ENCODE data around the gene HAUS1.
A peak's percentile ranks its signal among the peaks of the same experiment; 100 is the strongest.

HAUS1 gene

DNA sequence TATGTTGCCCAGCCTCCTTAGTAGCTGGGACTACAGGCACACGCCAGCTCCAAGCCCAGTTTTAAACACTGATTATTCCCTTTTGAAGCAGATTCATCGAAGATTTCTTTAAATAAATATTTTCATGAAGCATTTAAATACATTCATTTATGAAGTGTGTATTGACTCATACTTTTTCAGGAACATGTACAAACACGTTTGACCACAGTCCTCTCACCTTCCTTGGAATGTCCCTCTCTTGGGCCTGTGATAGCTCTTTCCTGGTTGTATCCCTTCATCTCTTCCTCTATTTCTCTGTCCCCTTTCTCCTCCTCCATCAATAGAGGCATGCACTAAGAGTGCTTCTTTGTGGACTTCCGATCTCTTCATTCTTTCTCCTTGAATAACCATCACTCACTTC is 34.7 kb upstream of the HAUS1 start:
- Histone ChIP-seq H3K4me3 (ENCODE audit: low read length) (no peak overlapping the region), H3F3A (ENCODE audit: control insufficient read depth, insufficient read depth) (peaks cover 2% of the 10 kb centered on the region), H3K9me3 (ENCODE audit: control insufficient read depth, insufficient read depth, low read length) (no peaks in the 10 kb centered on the region), H3K27me3 (ENCODE audit: control insufficient read depth, low read length) (peaks cover 19% of the 10 kb centered on the region), H3K4me1 (ENCODE audit: control insufficient read depth, low read length) (peaks cover 23% of the 10 kb centered on the region), H3K79me2 (ENCODE audit: control insufficient read depth, low read length) (no peaks in the 10 kb centered on the region), H3K36me3 (ENCODE audit: control insufficient read depth, low read length) (no peaks in the 10 kb centered on the region), H3K4me2 (ENCODE audit: low read length) (no peak overlapping the region), H3K9me2 (replicated peaks; ENCODE audit: control insufficient read depth, low read length) (no peaks in the 10 kb centered on the region), H3K27ac (ENCODE audit: low read depth, low read length) (no peak overlapping the region), H4K20me1 (ENCODE audit: control insufficient read depth, insufficient read depth, low read depth, low read length) (no peaks in the 10 kb centered on the region)
- TF ChIP-seq CTCF (IDR thresholded peaks at IDR 0.05; ENCODE audit: low read depth, low read length, poor library complexity, severe bottlenecking) = no peak

DNA sequence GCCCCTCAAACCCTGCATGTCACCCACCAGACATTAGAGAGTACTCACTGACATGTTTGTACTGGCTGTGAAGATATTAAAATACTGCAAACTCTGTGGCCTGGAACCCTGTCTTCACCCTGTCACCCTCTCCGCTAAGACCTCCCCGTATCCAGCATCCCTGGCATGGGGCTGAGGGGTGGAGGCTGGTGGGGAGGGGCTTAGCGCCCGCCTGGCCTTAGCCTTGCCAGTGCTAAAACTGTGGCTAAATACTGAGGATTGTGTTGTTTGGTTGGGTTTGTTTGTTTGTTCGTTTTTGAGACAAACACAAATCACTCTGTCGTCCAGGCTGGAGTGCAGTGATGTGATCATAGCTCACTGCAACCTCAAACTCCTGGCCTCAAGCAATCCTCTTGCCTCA is 34.0 kb upstream of the HAUS1 start:
- Histone ChIP-seq H3K27ac (ENCODE audit: low read depth, low read length) (no peak overlapping the region), H3F3A (ENCODE audit: control insufficient read depth, insufficient read depth) (peaks cover 7% of the 10 kb centered on the region), H3K4me1 (ENCODE audit: control insufficient read depth, low read length) (peaks cover 23% of the 10 kb centered on the region), H3K79me2 (ENCODE audit: control insufficient read depth, low read length) (no peaks in the 10 kb centered on the region), H3K9me2 (replicated peaks; ENCODE audit: control insufficient read depth, low read length) (no peaks in the 10 kb centered on the region), H3K36me3 (ENCODE audit: control insufficient read depth, low read length) (no peaks in the 10 kb centered on the region), H4K20me1 (ENCODE audit: control insufficient read depth, insufficient read depth, low read depth, low read length) (no peaks in the 10 kb centered on the region), H3K27me3 (ENCODE audit: control insufficient read depth, low read length) (peaks cover 19% of the 10 kb centered on the region), H3K4me2 (ENCODE audit: low read length) (no peak overlapping the region), H3K4me3 (ENCODE audit: low read length) (no peak overlapping the region), H3K9me3 (ENCODE audit: control insufficient read depth, insufficient read depth, low read length) (no peaks in the 10 kb centered on the region)
- TF ChIP-seq CTCF (IDR thresholded peaks at IDR 0.05; ENCODE audit: low read depth, low read length, poor library complexity, severe bottlenecking) (no peak), EZH2phosphoT487 (IDR thresholded peaks at IDR 0.05; ENCODE audit: borderline replicate concordance, low read length) (no peak)

GRCh38 chr18:46070815-46071652 is 33.2 kb upstream of the HAUS1 start:
- Histone ChIP-seq H3K9me2 (replicated peaks; ENCODE audit: control insufficient read depth, low read length) (no peaks in the 10 kb centered on the region), H3K4me1 (ENCODE audit: control insufficient read depth, low read length) (peaks cover 23% of the 10 kb centered on the region), H3K9me3 (ENCODE audit: control insufficient read depth, insufficient read depth, low read length) (no peaks in the 10 kb centered on the region), H3K4me3 (ENCODE audit: low read length) (no peak overlapping the region), H3K27me3 (ENCODE audit: control insufficient read depth, low read length) (peaks cover 19% of the 10 kb centered on the region), H3K36me3 (ENCODE audit: control insufficient read depth, low read length) (no peaks in the 10 kb centered on the region), H3K4me2 (ENCODE audit: low read length) (peak overlapping the region; percentile 37), H4K20me1 (ENCODE audit: control insufficient read depth, insufficient read depth, low read depth, low read length) (no peaks in the 10 kb centered on the region), H3K79me2 (ENCODE audit: control insufficient read depth, low read length) (no peaks in the 10 kb centered on the region), H3K27ac (ENCODE audit: low read depth, low read length) (no peak overlapping the region), H3F3A (ENCODE audit: control insufficient read depth, insufficient read depth) (peaks cover 9% of the 10 kb centered on the region)
- TF ChIP-seq EZH2phosphoT487 (IDR thresholded peaks at IDR 0.05; ENCODE audit: borderline replicate concordance, low read length) = no peak
- no peak for TF ChIP-seq CTCF (IDR thresholded peaks at IDR 0.05; ENCODE audit: low read depth, low read length, poor library complexity, severe bottlenecking)

Data from DOHH2 (cell line).